Head of caudate nucleus (tissue), 42 donors: ENCODE measurements around the gene AOPEP.
"Not testable (repeated sequence)": the region's sequence is repeated elsewhere in the genome, so short reads cannot be mapped to it uniquely, and the experiment has no call there.

Experiments
- DNase-seq, 42 donors: peaks; one replicate each; pipeline versions ENCODE4 v3.0.0 to v3.0.0-alpha.2; 2020 to 2021; ENCODE audit warnings: mixed read lengths in 7 of 42
- intact Hi-C: fragments of 100-400 bp; cut with DNase I; formaldehyde crosslinking; loops from one replicate; pipeline ENCODE4 v1.15.0; 2022

Gene AOPEP

GRCh38 chr9:94872083-94872833 lies 145.8 kb downstream of the AOPEP start:
- intact Hi-C loops: no loop called here
- no peak for DNase-seq

- DNase-seq: no peak
- intact Hi-C loops: no loop called here
Observed at GRCh38 chr9:94872891-94873511, 146.5 kb downstream of the AOPEP start.

- no peak for DNase-seq
- intact Hi-C loops: no loop called here
Observed at GRCh38 chr9:94874316-94874715, 147.8 kb downstream of the AOPEP start.

- intact Hi-C loops: no loop called here
- DNase-seq: no peak
Observed at GRCh38 chr9:94875300-94876020, 149.0 kb downstream of the AOPEP start.

GRCh38 chr9:94878804-94879203 lies 152.3 kb downstream of the AOPEP start:
- intact Hi-C loops: not testable (repeated sequence)
- DNase-seq: peak in 1 of 42 donors; percentile 24

- intact Hi-C loops: no loop called here
- DNase-seq: no peak
Observed at GRCh38 chr9:94879230-94879629, 152.7 kb downstream of the AOPEP start.

- intact Hi-C loops: no loop called here
- no peak for DNase-seq
Observed at GRCh38 chr9:94881023-94881422, 154.5 kb downstream of the AOPEP start.

GRCh38 chr9:94881454-94881853 lies 155.0 kb downstream of the AOPEP start:
- intact Hi-C loops: no loop called here
- no peak for DNase-seq

GRCh38 chr9:94881940-94882339 lies 155.4 kb downstream of the AOPEP start:
- intact Hi-C loops: no loop called here
- no peak for DNase-seq

GRCh38 chr9:94882966-94883641 lies 156.6 kb downstream of the AOPEP start:
- intact Hi-C loops: no loop called here
- DNase-seq: peak in 1 of 42 donors; percentile 61

GRCh38 chr9:94885854-94886447 lies 159.5 kb downstream of the AOPEP start:
- intact Hi-C loops: no loop called here
- DNase-seq: no peak

GRCh38 chr9:94887721-94888120 lies 161.2 kb downstream of the AOPEP start:
- no peak for DNase-seq
- intact Hi-C loops: no loop called here

- no peak for DNase-seq
- intact Hi-C loops: no loop called here
Observed at GRCh38 chr9:94888775-94889174, 162.3 kb downstream of the AOPEP start.

GRCh38 chr9:94889628-94890027 lies 163.1 kb downstream of the AOPEP start:
- no peak for DNase-seq
- intact Hi-C loops: no loop called here

- intact Hi-C loops: no loop called here
Observed at GRCh38 chr9:94891183-94891582, 164.7 kb downstream of the AOPEP start.

GRCh38 chr9:94892675-94893074 lies 166.2 kb downstream of the AOPEP start:
- intact Hi-C loops: no loop called here
- DNase-seq: no peak

More at GRCh38 chr9:94891183-94891582, 164.7 kb downstream of the AOPEP start:
- DNase-seq: no peak

GRCh38 chr9:94894094-94894699 lies 167.7 kb downstream of the AOPEP start:
- intact Hi-C loops: no loop called here
- no peak for DNase-seq

GRCh38 chr9:94895668-94896067 lies 169.2 kb downstream of the AOPEP start:
- no peak for DNase-seq
- intact Hi-C loops: no loop called here

GRCh38 chr9:94896512-94896911 lies 170.0 kb downstream of the AOPEP start:
- no peak for DNase-seq

More at GRCh38 chr9:94896512-94896911, 170.0 kb downstream of the AOPEP start:
- intact Hi-C loops: no loop called here
